ENCODE data around the gene CFAP43. TPM values are rescaled to one million over a fixed set of nuclear protein-coding genes. Genes with fewer than 3 reads are reported as not detected.

Gene CFAP43
- total and polyA plus RNA-seq, 5 experiments from 2014 or later: 0.16 to 0.39 TPM; not detected in 3

DNA sequence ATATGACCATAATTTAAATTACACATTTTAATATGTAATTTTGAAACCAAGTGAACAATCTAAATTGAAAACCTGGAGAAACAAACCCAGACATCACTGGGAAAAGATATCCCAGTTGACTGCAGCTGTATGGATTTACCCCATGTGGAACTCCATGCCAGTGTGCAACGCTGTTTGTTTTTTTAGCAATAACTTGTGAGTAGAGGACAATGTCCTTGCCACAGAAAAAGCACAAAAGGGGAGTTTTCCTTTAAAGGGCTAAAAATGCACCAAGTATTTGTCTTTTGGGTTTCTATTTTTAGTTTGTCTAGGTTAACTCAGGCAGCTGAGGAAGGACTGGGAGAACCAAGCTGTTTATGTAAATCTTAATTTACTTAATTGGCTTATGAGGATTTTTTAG is 131.4 kb downstream of the CFAP43 start:
- ATAC-seq: no peak
- H3K4me3 Mint-ChIP-seq: no peak overlapping the region
- peaks cover 0 to 4% (median 0%) of the 10 kb centered on the region in 9 donors for H3K9me3 Mint-ChIP-seq
- H3K27me3 Mint-ChIP-seq: peaks cover 0 to 6% (median 0%) of the 10 kb centered on the region in 5 donors
- peaks cover 0 to 4% (median 0%) of the 10 kb centered on the region in 3 donors for H3K36me3 Mint-ChIP-seq
- POLR2A ChIA-PET: no interaction called here
- H3K4me1 Mint-ChIP-seq: no peaks in the 10 kb centered on the region
- DNase-seq: no peak
- H3K27ac Mint-ChIP-seq: no peak overlapping the region

DNA sequence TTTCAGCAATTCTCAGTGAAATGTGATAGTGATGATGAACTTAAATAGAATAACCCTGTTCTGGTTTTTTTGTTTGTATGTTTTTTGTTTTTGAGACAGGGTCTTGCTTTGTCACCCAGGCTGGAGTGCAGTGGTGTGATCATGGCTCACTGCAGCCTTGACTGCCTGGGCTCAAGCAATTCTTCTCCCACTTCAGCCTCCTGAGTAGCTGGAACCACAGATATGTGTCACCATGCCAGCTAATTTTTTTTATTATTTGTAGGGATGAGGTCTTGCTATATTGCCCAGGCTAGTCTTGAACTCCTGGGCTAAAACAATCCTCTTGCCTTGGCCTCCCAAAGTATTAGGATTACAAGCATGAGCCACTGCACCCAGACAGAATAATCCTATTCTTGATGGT is 132.2 kb downstream of the CFAP43 start:
- Mint-ChIP-seq H3K36me3 (peaks cover 0 to 4% (median 0%) of the 10 kb centered on the region in 3 donors), H3K27ac (no peak overlapping the region), H3K4me3 (no peak overlapping the region), H3K4me1 (no peaks in the 10 kb centered on the region), H3K9me3 (peaks cover 0 to 4% (median 0%) of the 10 kb centered on the region in 9 donors), H3K27me3 (peaks cover 0 to 6% (median 0%) of the 10 kb centered on the region in 5 donors)
- ATAC-seq (no peak), DNase-seq (no peak)
- POLR2A ChIA-PET: no interaction called here

DNA sequence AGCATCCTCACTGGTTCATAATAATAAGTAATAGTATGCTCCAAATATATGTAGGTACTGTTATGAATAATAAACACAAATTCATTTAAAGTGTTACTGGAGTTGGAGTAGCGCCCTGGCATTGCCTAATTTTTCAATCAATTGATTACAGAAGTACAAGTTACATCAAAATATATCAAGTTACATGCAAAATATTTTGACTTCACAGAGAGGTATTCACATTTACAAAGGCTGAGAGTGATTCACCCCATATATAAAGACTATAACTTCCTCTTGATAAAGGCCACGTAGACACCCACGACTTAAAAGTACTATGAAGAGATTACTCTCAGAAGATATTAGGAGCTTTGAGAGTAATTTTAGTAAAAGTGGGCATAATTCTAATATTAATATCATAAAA is 132.9 kb downstream of the CFAP43 start:
- DNase-seq: no peak
- peaks cover 0 to 4% (median 0%) of the 10 kb centered on the region in 3 donors for H3K36me3 Mint-ChIP-seq
- H3K27ac Mint-ChIP-seq: no peak overlapping the region
- POLR2A ChIA-PET: no interaction called here
- H3K4me1 Mint-ChIP-seq: no peaks in the 10 kb centered on the region
- H3K4me3 Mint-ChIP-seq: no peak overlapping the region
- no peak for ATAC-seq
- H3K27me3 Mint-ChIP-seq: peaks cover 0 to 8% (median 0%) of the 10 kb centered on the region in 5 donors
- peaks cover 0 to 4% (median 0%) of the 10 kb centered on the region in 9 donors for H3K9me3 Mint-ChIP-seq

DNA sequence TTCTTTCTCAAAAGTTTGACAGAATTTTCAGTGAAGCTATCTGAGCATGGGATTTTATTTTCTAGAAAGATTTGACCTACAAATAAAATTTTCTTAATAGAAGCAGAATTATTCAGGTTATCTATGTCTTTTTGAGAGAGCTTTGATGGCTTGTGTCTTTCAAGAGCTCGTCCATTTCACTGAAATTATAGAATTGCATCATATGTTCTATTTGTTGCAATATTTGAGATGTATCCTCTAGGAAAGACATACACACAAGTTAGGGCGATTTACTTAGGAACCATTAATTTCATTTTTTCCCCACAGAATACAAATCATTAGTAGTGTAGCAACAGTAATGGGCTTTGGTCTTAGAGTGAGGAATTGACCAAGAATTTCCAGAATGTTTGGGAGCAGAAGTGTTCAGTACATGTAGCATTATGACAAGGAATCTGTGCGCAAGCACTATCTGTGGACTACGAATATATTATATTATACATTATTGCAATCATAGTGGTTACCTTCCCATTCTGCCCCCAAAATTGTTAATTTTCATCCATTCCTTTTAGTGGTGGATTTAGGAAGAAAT is 133.7 kb downstream of the CFAP43 start:
- POLR2A ChIA-PET: no interaction called here
- DNase-seq: no peak
- Mint-ChIP-seq H3K27me3 (peaks cover 0 to 8% (median 0%) of the 10 kb centered on the region in 5 donors), H3K4me1 (peaks cover 0 to 4% (median 0%) of the 10 kb centered on the region in 4 donors), H3K9me3 (peaks cover 0 to 4% (median 0%) of the 10 kb centered on the region in 9 donors), H3K27ac (no peak overlapping the region), H3K36me3 (peaks cover 0 to 4% (median 0%) of the 10 kb centered on the region in 3 donors), H3K4me3 (no peak overlapping the region)
- no peak for ATAC-seq

DNA sequence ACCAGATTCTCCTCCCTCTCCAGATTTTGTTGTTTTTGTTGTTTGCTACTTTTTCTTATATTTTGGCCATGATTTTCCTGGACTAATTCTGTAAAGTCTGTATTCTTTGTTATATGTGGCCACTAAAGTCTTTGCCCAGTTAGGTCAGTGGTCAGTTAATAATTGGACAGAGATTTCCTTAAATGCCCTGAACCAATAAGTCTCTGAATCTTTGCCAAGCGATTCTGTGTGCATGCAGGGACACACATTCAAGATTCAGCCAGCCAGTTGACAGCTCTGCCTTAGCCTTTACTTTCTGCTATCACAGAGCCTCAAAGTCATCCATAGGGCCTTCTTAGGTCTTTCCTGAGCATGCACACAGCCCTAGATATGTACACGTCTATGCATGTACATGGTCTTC is 135.5 kb downstream of the CFAP43 start:
- Mint-ChIP-seq H3K27me3 (peaks cover 0 to 8% (median 0%) of the 10 kb centered on the region in 5 donors), H3K36me3 (peaks cover 0 to 4% (median 0%) of the 10 kb centered on the region in 3 donors), H3K4me3 (no peak overlapping the region), H3K27ac (peak overlapping the region in 1 of 10 donors; percentile 8), H3K4me1 (peaks cover 0 to 4% (median 0%) of the 10 kb centered on the region in 4 donors), H3K9me3 (peaks cover 0 to 4% (median 0%) of the 10 kb centered on the region in 9 donors)
- no peak for ATAC-seq
- DNase-seq: no peak
- POLR2A ChIA-PET: no interaction called here

DNA sequence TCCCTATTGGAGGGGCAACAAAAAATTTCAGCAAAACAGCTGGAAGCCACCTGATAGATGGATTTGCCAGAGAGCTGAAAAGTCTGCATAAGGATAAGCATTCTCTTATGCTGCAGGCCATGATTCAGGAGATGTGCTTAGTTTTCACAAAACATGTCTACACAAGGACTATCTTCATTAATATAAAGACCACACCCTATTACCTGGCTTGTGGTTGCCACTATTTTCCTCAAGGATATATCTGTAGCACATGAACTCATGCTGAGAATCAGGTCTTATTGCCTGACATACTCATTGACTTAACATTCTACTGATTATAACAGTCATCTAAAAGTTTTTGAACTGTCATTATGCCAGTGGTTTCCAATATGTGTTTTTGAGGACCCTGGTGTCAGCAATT is 139.4 kb downstream of the CFAP43 start:
- Mint-ChIP-seq H3K27ac (no peak overlapping the region), H3K36me3 (peaks cover 0 to 3% (median 0%) of the 10 kb centered on the region in 3 donors), H3K4me3 (no peak overlapping the region), H3K27me3 (peaks cover 0 to 8% (median 3%) of the 10 kb centered on the region in 5 donors), H3K9me3 (peaks cover 0 to 4% (median 0%) of the 10 kb centered on the region in 9 donors), H3K4me1 (peaks cover 0 to 4% (median 0%) of the 10 kb centered on the region in 4 donors)
- POLR2A ChIA-PET: no interaction called here
- DNase-seq (no peak), ATAC-seq (no peak)

DNA sequence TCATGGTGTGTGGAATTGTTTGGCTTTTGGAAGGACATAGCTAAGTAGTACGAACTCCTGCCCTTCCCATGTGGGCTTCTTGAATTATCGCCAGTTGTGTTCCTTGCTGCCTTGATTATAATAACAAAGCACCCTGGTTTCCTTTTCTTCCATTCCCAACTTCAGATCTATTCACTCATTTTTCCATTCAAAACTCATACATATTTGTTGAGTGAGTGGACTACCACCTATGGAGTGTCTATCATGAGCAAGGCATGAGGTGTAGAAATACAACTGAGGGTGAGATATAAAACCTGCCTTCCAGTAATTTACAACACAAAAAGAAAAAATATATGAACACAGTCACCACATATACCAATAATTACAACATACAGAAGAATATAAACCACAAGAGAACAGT is 141.6 kb downstream of the CFAP43 start:
- H3K27ac Mint-ChIP-seq: no peak overlapping the region
- POLR2A ChIA-PET: no interaction called here
- DNase-seq (no peak), ATAC-seq (no peak)
- peaks cover 0 to 8% (median 0%) of the 10 kb centered on the region in 5 donors for H3K27me3 Mint-ChIP-seq
- H3K4me1 Mint-ChIP-seq: peaks cover 0 to 4% (median 0%) of the 10 kb centered on the region in 4 donors
- H3K36me3 Mint-ChIP-seq: no peaks in the 10 kb centered on the region
- H3K9me3 Mint-ChIP-seq: no peaks in the 10 kb centered on the region
- H3K4me3 Mint-ChIP-seq: no peak overlapping the region

DNA sequence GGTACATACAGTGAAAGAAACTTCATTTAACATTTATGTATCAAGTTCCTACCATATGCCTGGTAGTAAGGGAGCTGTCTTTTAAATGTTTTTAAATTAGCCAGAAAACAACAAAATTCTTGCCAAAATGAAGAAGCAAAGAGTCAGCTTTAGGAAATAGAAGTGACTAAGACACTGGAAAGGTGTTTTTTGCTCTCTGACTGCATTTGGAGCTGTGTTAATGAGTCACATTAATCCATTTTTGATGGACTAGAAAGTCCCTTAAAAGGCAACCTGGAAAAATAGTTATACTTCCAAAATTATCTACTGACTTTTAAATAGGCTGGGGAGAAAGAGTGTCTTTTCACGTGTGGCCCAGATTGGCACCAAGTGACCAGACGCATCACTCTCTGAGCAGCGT is 142.5 kb downstream of the CFAP43 start:
- no peak overlapping the region for H3K27ac Mint-ChIP-seq
- DNase-seq: no peak
- no peaks in the 10 kb centered on the region for H3K9me3 Mint-ChIP-seq
- H3K4me3 Mint-ChIP-seq: no peak overlapping the region
- peaks cover 0 to 4% (median 0%) of the 10 kb centered on the region in 4 donors for H3K4me1 Mint-ChIP-seq
- no peak for ATAC-seq
- POLR2A ChIA-PET: no interaction called here
- H3K36me3 Mint-ChIP-seq: no peaks in the 10 kb centered on the region
- peaks cover 0 to 8% (median 0%) of the 10 kb centered on the region in 5 donors for H3K27me3 Mint-ChIP-seq

DNA sequence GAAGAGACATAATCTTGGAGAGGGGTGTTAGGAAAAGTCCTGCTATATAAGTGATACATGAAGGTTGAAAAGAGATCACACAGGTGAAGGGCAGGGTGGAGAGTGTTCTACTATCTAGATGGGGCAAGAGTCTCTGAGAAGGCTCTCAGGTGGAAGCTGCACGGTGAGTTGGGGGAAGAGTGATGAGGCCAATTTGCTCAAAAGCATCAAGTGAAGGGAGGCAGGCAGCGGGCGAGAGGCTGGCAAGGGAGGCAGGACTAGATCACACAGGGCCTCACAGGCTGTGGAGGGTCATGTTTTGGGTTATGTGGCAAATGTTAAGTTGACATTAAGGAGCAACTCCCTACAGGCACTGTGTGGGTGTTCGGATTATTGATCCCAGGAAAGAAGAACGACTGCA is 143.9 kb downstream of the CFAP43 start:
- Mint-ChIP-seq H3K9me3 (no peaks in the 10 kb centered on the region), H3K4me1 (no peaks in the 10 kb centered on the region), H3K27ac (no peak overlapping the region), H3K27me3 (peaks cover 0 to 8% (median 0%) of the 10 kb centered on the region in 5 donors), H3K36me3 (no peaks in the 10 kb centered on the region), H3K4me3 (no peak overlapping the region)
- POLR2A ChIA-PET: no interaction called here
- ATAC-seq: no peak
- no peak for DNase-seq

DNA sequence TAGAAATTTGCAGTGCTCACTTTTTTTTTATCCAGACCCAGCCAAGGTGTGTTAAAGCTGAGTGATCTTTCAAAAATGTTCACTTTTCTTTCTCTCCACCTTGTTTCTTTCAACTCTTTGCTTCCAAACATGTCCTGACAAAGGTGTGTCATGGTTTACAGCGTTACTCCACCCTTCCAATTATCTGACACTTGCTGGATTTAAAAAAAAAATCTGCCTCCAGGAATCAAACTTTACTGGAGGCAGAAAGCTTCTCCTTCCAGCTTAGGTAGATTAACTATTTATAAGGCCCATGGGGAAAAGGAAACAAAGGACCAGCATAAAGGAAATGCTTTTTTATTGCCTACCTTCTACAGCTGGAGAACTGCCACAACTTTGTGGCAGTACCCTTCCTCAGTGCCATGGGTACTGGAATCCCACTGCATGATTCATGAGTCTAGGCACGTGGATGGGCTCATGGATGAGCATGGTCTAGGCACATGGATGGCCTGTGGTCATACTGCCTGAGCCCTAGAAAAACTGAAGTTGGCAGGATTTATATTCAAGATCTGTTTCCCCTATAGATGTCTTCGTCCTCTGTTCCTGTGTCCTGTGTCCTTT is 146.3 kb downstream of the CFAP43 start, which contains the start of gene COL17A1:
COL17A1 (minus strand) TSS at position 80 of the 600 bp plus-strand sequence. CDS start 5,207 bp downstream, outside the sequence.
- Mint-ChIP-seq H3K4me1 (no peaks in the 10 kb centered on the region), H3K27ac (peak within 1 kb of the TSS in 1 of 10 donors; percentile 33)
- POLR2A ChIA-PET: no interaction called here

DNA sequence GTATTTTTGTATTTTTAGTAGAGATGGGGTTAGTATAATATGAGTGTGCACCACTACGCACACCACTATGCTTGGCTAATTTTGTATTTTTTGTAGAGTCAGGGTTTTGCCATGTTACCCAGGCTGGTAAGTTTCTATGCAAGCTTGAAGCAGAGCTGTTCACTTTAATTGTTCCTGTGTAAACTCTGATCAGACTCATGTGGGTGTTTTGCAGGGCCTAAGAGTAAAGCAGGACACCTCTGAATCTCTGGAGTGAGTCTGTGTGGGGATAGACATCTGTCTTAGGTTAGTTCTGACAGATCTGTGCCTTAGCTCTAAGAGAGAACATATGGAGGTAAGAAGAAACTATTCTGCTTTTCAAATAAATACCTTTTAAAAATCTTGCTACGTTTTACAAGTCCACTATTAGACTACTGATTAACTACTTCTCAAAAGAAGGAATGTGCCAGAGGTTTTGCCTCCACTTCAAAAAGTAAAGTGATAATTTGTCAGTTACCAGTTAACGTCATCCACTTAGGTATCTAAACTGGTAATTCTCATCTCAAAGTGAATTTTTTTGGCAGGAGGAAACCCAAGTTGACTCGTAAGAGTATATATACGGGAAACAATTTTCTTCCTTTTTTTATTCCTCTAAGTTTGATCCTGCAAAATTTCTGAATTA is 147.6 kb downstream of the CFAP43 start:
- no peak overlapping the region for H3K27ac Mint-ChIP-seq
- H3K27me3 Mint-ChIP-seq: peaks cover 0 to 3% (median 0%) of the 10 kb centered on the region in 5 donors
- POLR2A ChIA-PET: no interaction called here
- no peaks in the 10 kb centered on the region for H3K36me3 Mint-ChIP-seq
- DNase-seq (no peak), ATAC-seq (no peak)
- no peaks in the 10 kb centered on the region for H3K9me3 Mint-ChIP-seq
- H3K4me3 Mint-ChIP-seq: no peak overlapping the region
- no peaks in the 10 kb centered on the region for H3K4me1 Mint-ChIP-seq

More for the DNA sequence above, 146.3 kb downstream of the CFAP43 start, which contains the start of gene COL17A1:
- no peak for ATAC-seq
- no peak within 1 kb of the TSS for H3K4me3 Mint-ChIP-seq
- no peak for DNase-seq
- no peaks in the 10 kb centered on the region for H3K9me3 Mint-ChIP-seq
- H3K27me3 Mint-ChIP-seq: peaks cover 0 to 5% (median 0%) of the 10 kb centered on the region in 5 donors
- H3K36me3 Mint-ChIP-seq: no peaks in the 10 kb centered on the region

DNA sequence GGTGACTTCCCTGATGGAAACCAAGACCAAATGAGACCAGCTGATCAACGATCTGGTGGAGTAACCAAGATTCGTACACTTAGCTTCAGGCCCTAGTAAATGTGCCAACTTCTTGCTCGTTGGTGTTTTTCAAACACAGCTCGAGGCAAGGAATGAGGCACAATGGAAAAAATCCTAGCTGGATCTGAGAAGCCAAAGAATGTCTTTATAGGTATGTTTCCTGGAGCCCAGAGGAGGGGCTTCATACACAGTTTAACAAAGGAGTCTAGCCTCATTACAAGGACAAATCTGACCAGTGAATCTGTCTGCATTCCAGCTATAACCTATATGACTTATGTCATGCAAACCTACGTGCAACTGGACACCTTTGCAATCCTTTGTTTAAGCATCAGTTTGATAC is 150.2 kb downstream of the CFAP43 start:
- DNase-seq: no peak
- Mint-ChIP-seq H3K4me3 (no peak overlapping the region), H3K27ac (no peak overlapping the region), H3K9me3 (no peaks in the 10 kb centered on the region), H3K4me1 (no peaks in the 10 kb centered on the region), H3K27me3 (no peaks in the 10 kb centered on the region), H3K36me3 (no peaks in the 10 kb centered on the region)
- POLR2A ChIA-PET: no interaction called here
- no peak for ATAC-seq

DNA sequence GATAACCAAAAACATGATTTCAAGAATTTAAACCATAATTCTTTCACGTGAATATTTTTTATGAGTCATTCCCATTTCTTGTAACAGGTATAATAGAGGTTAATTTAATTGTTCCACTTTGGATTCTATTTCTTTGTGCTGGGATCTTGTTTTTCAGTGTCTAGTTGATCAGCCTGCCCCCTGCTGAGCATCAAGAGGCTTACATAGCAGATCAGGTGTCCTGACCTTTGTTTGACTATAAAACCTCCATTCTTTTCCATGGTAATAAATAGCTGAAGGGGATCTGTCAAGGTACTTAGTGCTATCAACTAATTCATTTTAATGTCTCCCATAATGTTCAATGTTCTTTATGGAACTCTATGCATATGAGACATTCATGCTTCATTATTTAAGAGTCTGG is 151.4 kb downstream of the CFAP43 start:
- DNase-seq (peak in 3 of 10 donors; percentile 12 to 20 (median 18)), ATAC-seq (peak in 1 of 2 donors; percentile 47)
- no peaks in the 10 kb centered on the region for H3K4me1 Mint-ChIP-seq
- no peaks in the 10 kb centered on the region for H3K27me3 Mint-ChIP-seq
- H3K27ac Mint-ChIP-seq: no peak overlapping the region
- H3K9me3 Mint-ChIP-seq: no peaks in the 10 kb centered on the region
- no peak overlapping the region for H3K4me3 Mint-ChIP-seq
- H3K36me3 Mint-ChIP-seq: no peaks in the 10 kb centered on the region
- POLR2A ChIA-PET: no interaction called here

Data from naive thymus-derived CD8-positive, alpha-beta T cell (primary cell).